Measurements from ENCODE around the gene ITFG1. TPM values are rescaled to one million over a fixed set of nuclear protein-coding genes. Genes with fewer than 3 reads are reported as not detected.
A peak's percentile ranks its signal among the peaks of the same experiment; 100 is the strongest.

ITFG1 gene
- total RNA-seq, 1 donor from 2014 or later: 71.3 TPM

GRCh38 chr16:47463771-47464624, 3.1 kb upstream of the ITFG1 start:
- TF ChIP-seq CTCF (IDR thresholded peaks at IDR 0.05; ENCODE audit: borderline replicate concordance): no peak
- Histone ChIP-seq H3K27me3 (ENCODE audit: low read depth) (no peaks in the 10 kb centered on the region), H3K27ac (replicated peaks) (peak overlapping the region; percentile 49), H3K4me1 (peaks cover 100% of the 10 kb centered on the region), H3K36me3 (no peaks in the 10 kb centered on the region), H3K9me3 (replicated peaks) (no peaks in the 10 kb centered on the region), H3K4me3 (no peak overlapping the region)
- intact Hi-C loops (cut with micrococcal nuclease): no loop called here
- DNase-seq: no peak

GRCh38 chr16:47461598-47462266, 869 bp upstream of the ITFG1 start:
- no peak for DNase-seq
- Histone ChIP-seq H3K9me3 (replicated peaks) (no peaks in the 10 kb centered on the region), H3K4me1 (peaks cover 96% of the 10 kb centered on the region), H3K27ac (replicated peaks) (peak overlapping the region; percentile 99), H3K36me3 (peaks cover 18% of the 10 kb centered on the region), H3K27me3 (ENCODE audit: low read depth) (no peaks in the 10 kb centered on the region), H3K4me3 (peak overlapping the region; percentile 94)
- intact Hi-C loops (cut with micrococcal nuclease): no loop called here
- TF ChIP-seq CTCF (IDR thresholded peaks at IDR 0.05; ENCODE audit: borderline replicate concordance): no peak

- DNase-seq: no peak
- intact Hi-C loops (cut with micrococcal nuclease): no loop called here
- Histone ChIP-seq H3K27me3 (ENCODE audit: low read depth) (no peaks in the 10 kb centered on the region), H3K4me3 (peak overlapping the region; percentile 94), H3K4me1 (peaks cover 82% of the 10 kb centered on the region), H3K9me3 (replicated peaks) (no peaks in the 10 kb centered on the region), H3K27ac (replicated peaks) (peak overlapping the region; percentile 99), H3K36me3 (peaks cover 18% of the 10 kb centered on the region)
- TF ChIP-seq CTCF (IDR thresholded peaks at IDR 0.05; ENCODE audit: borderline replicate concordance): no peak
These were observed 528 bp downstream of the ITFG1 start for GRCh38 chr16:47460359-47460710.

- H3K36me3 ChIP-seq: peaks cover 25% of the 10 kb centered on the region
- TF ChIP-seq CTCF (IDR thresholded peaks at IDR 0.05; ENCODE audit: borderline replicate concordance): no peak
- intact Hi-C loops (cut with micrococcal nuclease): no loop called here
- H3K27me3 ChIP-seq (ENCODE audit: low read depth): no peaks in the 10 kb centered on the region
- peak overlapping the region; percentile 99 for H3K27ac ChIP-seq (replicated peaks)
- H3K9me3 ChIP-seq (replicated peaks): no peaks in the 10 kb centered on the region
- DNase-seq: no peak
- peak overlapping the region; percentile 94 for H3K4me3 ChIP-seq
- peaks cover 74% of the 10 kb centered on the region for H3K4me1 ChIP-seq
These were observed 1.3 kb downstream of the ITFG1 start for GRCh38 chr16:47459603-47460002.

- no peak for DNase-seq
- intact Hi-C loops (cut with micrococcal nuclease): no loop called here
- no peak overlapping the region for H3K27ac ChIP-seq (replicated peaks)
These were observed 2.5 kb downstream of the ITFG1 start for GRCh38 chr16:47458331-47458730.

More at GRCh38 chr16:47458331-47458730, 2.5 kb downstream of the ITFG1 start:
- Histone ChIP-seq H3K27me3 (ENCODE audit: low read depth) (no peaks in the 10 kb centered on the region), H3K4me1 (peaks cover 62% of the 10 kb centered on the region), H3K36me3 (peaks cover 37% of the 10 kb centered on the region), H3K4me3 (no peak overlapping the region), H3K9me3 (replicated peaks) (no peaks in the 10 kb centered on the region)
- TF ChIP-seq CTCF (IDR thresholded peaks at IDR 0.05; ENCODE audit: borderline replicate concordance): no peak
